Measurements from ENCODE around the gene RAPGEF2. TPM values are rescaled to one million over a fixed set of nuclear protein-coding genes. Genes with fewer than 3 reads are reported as not detected.

Gene RAPGEF2
- total and polyA plus RNA-seq, 9 of the 15 experiments (the other 6 are each of a cell fraction or from before 2014, with no cell fraction given) = 3.1 to 32.6 (median 23.1) TPM

- Histone ChIP-seq H3K36me3 (ENCODE audit: control insufficient read depth, insufficient read depth, low read length) (no peaks in the 10 kb centered on the region), H3K4me1 (replicated peaks in 1 of 2; ENCODE audit: control insufficient read depth in 2 of 2, insufficient read depth in 2 of 2, low read length in 2 of 2) (no peaks in the 10 kb centered on the region; a peak in 2 of 5 replicates), H4K20me1 (replicated peaks; ENCODE audit: control insufficient read depth, insufficient read depth, low read length) (no peaks in the 10 kb centered on the region), H3K9me3 (replicated peaks; ENCODE audit: control insufficient read depth, insufficient read depth, low read depth, low read length) (no peaks in the 10 kb centered on the region), H3K4me2 (ENCODE audit: insufficient read depth, low read length) (no peak overlapping the region), H3K4me3 (no peak overlapping the region), H3K79me2 (ENCODE audit: control insufficient read depth, insufficient read depth, low read length) (peaks cover 70% of the 10 kb centered on the region), H3K9me1 (ENCODE audit: control insufficient read depth, insufficient read depth, low read length) (no peaks in the 10 kb centered on the region), H3K27ac (ENCODE audit: extremely low read depth, low read depth, low read length) (no peak overlapping the region), H2AFZ (ENCODE audit: low read depth, low read length) (no peak overlapping the region), H3K27me3 (ENCODE audit: control insufficient read depth in 2 of 2, insufficient read depth in 2 of 2, low read length in 2 of 2) (no peaks in the 10 kb centered on the region), H3K9ac (ENCODE audit: insufficient read depth in 1 of 2, low read depth in 2 of 2, low read length in 2 of 2) (no peak overlapping the region)
- FAIRE-seq (no peak), DNase-seq (ENCODE audit: extremely low read depth in 1 of 4, low spot score in 3 of 4) (no peak), ATAC-seq (no peak)
- TF ChIP-seq CREB1 (IDR thresholded peaks at IDR 0.05) (no peak), CREB1 (CRISPR knock-in tag; IDR thresholded peaks at IDR 0.05) (no peak), POLR2AphosphoS5 (IDR thresholded peaks at IDR 0.05; ENCODE audit: control insufficient read depth, insufficient read depth, low read depth, low read length) (no peak), ZKSCAN3 (CRISPR knock-in tag; IDR thresholded peaks at IDR 0.05) (no peak), POLR2AphosphoS2 (IDR thresholded peaks at IDR 0.05; ENCODE audit: low read length) (no peak), HCFC1 (IDR thresholded peaks at IDR 0.05; ENCODE audit: low read depth, low read length) (no peak)
- BruUV-seq (replicated peaks) = no TSS peak
- in situ Hi-C loops (cut with MboI) (no loop called here), intact Hi-C loops (cut with micrococcal nuclease) (no loop called here)
- CTCF ChIA-PET (ENCODE audit: low intra/inter-chr PET ratio) = no interaction called here
- POLR2A ChIA-PET = interaction anchor here (0.6 to 1.5 kb wide), 3 partner anchors 12 to 68 kb away, joined by 3 to 4 read pairs (median 3); no protein-coding TSS in a partner anchor
These were observed 35.6 kb downstream of the RAPGEF2 start for GRCh38 chr4:159138436-159138835.

GRCh38 chr4:159141193-159141592 is 38.3 kb downstream of the RAPGEF2 start:
- H3K4me3 ChIP-seq = no peak overlapping the region
- in situ Hi-C loops (cut with MboI) = no loop called here
- no peak overlapping the region for H3K4me2 ChIP-seq (ENCODE audit: insufficient read depth, low read length)
- H3K4me1 ChIP-seq (replicated peaks in 1 of 2; ENCODE audit: control insufficient read depth in 2 of 2, insufficient read depth in 2 of 2, low read length in 2 of 2) = peaks cover 8 to 15% of the 10 kb centered on the region in 2 experiments; a peak in 4 of 5 replicates
- ATAC-seq (no peak; the same call in 2 of the 3 replicates), DNase-seq (ENCODE audit: extremely low read depth in 1 of 4, low spot score in 3 of 4) (no peak), FAIRE-seq (no peak)
- CTCF ChIA-PET (ENCODE audit: low intra/inter-chr PET ratio) = no interaction called here
- no peak overlapping the region for H3K27ac ChIP-seq (ENCODE audit: extremely low read depth, low read depth, low read length)
- POLR2A ChIA-PET = interaction anchor here (2.1 kb wide), 1 partner anchor 10 kb away, joined by 9 read pairs; no protein-coding TSS in a partner anchor
- H3K9me3 ChIP-seq (replicated peaks; ENCODE audit: control insufficient read depth, insufficient read depth, low read depth, low read length) = no peaks in the 10 kb centered on the region
- intact Hi-C loops (cut with micrococcal nuclease) = no loop called here
- no peaks in the 10 kb centered on the region for H3K27me3 ChIP-seq (ENCODE audit: control insufficient read depth in 2 of 2, insufficient read depth in 2 of 2, low read length in 2 of 2)
- no TSS peak for BruUV-seq (replicated peaks)
- H3K9me1 ChIP-seq (ENCODE audit: control insufficient read depth, insufficient read depth, low read length) = no peaks in the 10 kb centered on the region
- H3K36me3 ChIP-seq (ENCODE audit: control insufficient read depth, insufficient read depth, low read length) = no peaks in the 10 kb centered on the region
- H3K9ac ChIP-seq (ENCODE audit: insufficient read depth in 1 of 2, low read depth in 2 of 2, low read length in 2 of 2) = no peak overlapping the region
- peaks cover 83% of the 10 kb centered on the region for H3K79me2 ChIP-seq (ENCODE audit: control insufficient read depth, insufficient read depth, low read length)
- no peaks in the 10 kb centered on the region for H4K20me1 ChIP-seq (replicated peaks; ENCODE audit: control insufficient read depth, insufficient read depth, low read length)
- no peak overlapping the region for H2AFZ ChIP-seq (ENCODE audit: low read depth, low read length)
- WGBS (ENCODE audit: insufficient coverage, low coverage, missing lambda C conversion rate) = 62% methylated on average over 4 of the region's 4 CpGs
- TF ChIP-seq STAT6 (CRISPR knock-in tag; IDR thresholded peaks at IDR 0.05) = no peak
- TF ChIP-seq RBBP5 (IDR thresholded peaks at IDR 0.05; ENCODE audit: borderline replicate concordance, insufficient read depth, low read length, poor library complexity, severe bottlenecking) = no peak
- TF ChIP-seq NR3C1 (CRISPR knock-in tag; IDR thresholded peaks at IDR 0.05) = no peak
- no peak for TF ChIP-seq NRF1 (conservative IDR thresholded peaks at IDR 0.05 in 1 of 2, IDR thresholded peaks at IDR 0.05 in 1 of 2)
- TF ChIP-seq RBM15 (IDR thresholded peaks at IDR 0.05; ENCODE audit: insufficient read depth, low read length) = no peak
- TF ChIP-seq SMAD2 (IDR thresholded peaks at IDR 0.05; ENCODE audit: low read depth, low read length) = no peak
- TF ChIP-seq CREB3L1 (IDR thresholded peaks at IDR 0.05; ENCODE audit: borderline replicate concordance, low read depth) = no peak
